ENCODE measurements around the gene GTPBP8.
A peak's percentile ranks its signal among the peaks of the same experiment; 100 is the strongest.

GTPBP8 gene

DNA sequence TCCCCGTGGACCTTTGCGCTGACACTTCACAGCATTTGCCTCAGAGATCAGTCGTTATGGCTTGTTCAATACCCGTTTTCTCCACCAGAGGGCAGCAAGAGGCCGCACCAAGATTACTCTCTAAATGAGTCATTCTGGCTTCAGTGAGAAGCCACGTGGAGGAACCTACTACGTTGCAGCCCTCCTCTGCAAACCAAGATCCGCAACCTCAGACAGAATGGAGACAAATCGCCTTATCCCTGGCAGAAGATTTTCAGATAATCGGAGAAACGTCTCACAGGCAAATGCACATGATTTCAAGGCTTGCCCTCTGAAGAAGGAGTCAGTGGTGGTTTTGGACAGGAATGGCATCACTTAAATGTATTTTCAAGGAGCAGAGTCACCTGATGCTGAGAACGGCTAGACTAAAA lies 60.5 kb downstream of the GTPBP8 start:
- H3K4me3 ChIP-seq (ENCODE audit: severe bottlenecking): no peak overlapping the region
- DNase-seq (ENCODE audit: low spot score) (no peak), ATAC-seq (ENCODE audit: low read depth) (peak; percentile 86)
- no peaks in the 10 kb centered on the region for H3K9me3 ChIP-seq (ENCODE audit: severe bottlenecking)
- no peak overlapping the region for H3K27ac ChIP-seq (ENCODE audit: poor library complexity, severe bottlenecking)
- H3K27me3 ChIP-seq (ENCODE audit: insufficient read depth, poor library complexity, severe bottlenecking): no peaks in the 10 kb centered on the region
- no peaks in the 10 kb centered on the region for H3K4me1 ChIP-seq (ENCODE audit: insufficient read depth, poor library complexity, severe bottlenecking)
- H3K36me3 ChIP-seq (ENCODE audit: low read depth): no peaks in the 10 kb centered on the region
- peak; percentile 93 for TF ChIP-seq CTCF (IDR thresholded peaks at IDR 0.05; ENCODE audit: poor library complexity, severe bottlenecking)

Measured in RWPE2 (cell line).